Rectal smooth muscle tissue (tissue), 1 donor: ENCODE measurements around the gene SOHLH1.

Source experiments
- H3K27ac ChIP-seq: one replicate; pipeline ENCODE4 v1.7.0; 2013; ENCODE audit warnings: low read depth, low read length, inconsistent platforms
- H3K27me3 ChIP-seq: one replicate; pipeline ENCODE4 v1.7.0; 2013; ENCODE audit warnings: low read length; ENCODE audit not compliant: control insufficient read depth, insufficient read depth
- H3K36me3 ChIP-seq: one replicate; pipeline ENCODE4 v1.7.0; 2013; ENCODE audit warnings: low read length; ENCODE audit not compliant: control insufficient read depth, insufficient read depth
- H3K4me1 ChIP-seq: one replicate; pipeline ENCODE4 v1.7.0; 2013; ENCODE audit warnings: low read length; ENCODE audit not compliant: control insufficient read depth, insufficient read depth
- H3K4me3 ChIP-seq: one replicate; pipeline ENCODE4 v1.7.0; 2013; ENCODE audit warnings: low read length
- H3K9ac ChIP-seq: one replicate; pipeline ENCODE4 v1.7.0; 2013; ENCODE audit warnings: low read length

SOHLH1 gene

GRCh38 chr9:135724186-135724787, 25.0 kb upstream of the SOHLH1 start:
- H3K27me3 ChIP-seq: peaks cover 2% of the 10 kb centered on the region
- H3K4me1 ChIP-seq: no peaks in the 10 kb centered on the region
- H3K36me3 ChIP-seq: no peaks in the 10 kb centered on the region
- no peak overlapping the region for H3K4me3 ChIP-seq
- no peak overlapping the region for H3K27ac ChIP-seq
- no peak overlapping the region for H3K9ac ChIP-seq

DNA sequence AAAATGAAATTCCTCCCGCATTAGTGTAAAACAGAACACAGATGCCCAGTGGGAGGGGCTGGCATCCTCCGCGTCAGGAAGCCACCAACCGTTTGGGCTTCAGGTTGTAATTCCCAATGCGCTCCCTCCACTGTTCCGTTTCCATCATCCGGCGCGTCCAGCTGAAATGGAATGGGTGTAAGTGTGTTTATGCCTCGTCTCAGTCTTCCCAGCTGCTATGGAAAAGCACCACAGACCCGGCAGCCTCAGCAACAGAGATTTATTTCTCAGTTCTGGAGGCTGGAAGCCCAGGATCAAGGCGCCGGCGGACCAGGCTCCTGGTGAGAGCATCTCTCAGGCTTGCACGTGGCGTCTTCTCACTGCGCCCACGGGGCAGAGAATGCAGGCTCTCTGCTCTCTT, 23.1 kb upstream of the SOHLH1 start:
- H3K4me1 ChIP-seq: no peaks in the 10 kb centered on the region
- peaks cover 4% of the 10 kb centered on the region for H3K27me3 ChIP-seq
- H3K36me3 ChIP-seq: no peaks in the 10 kb centered on the region
- H3K27ac ChIP-seq: no peak overlapping the region
- H3K4me3 ChIP-seq: no peak overlapping the region
- H3K9ac ChIP-seq: no peak overlapping the region

GRCh38 chr9:135719472-135719871, 20.2 kb upstream of the SOHLH1 start:
- no peak overlapping the region for H3K27ac ChIP-seq
- H3K27me3 ChIP-seq: peaks cover 9% of the 10 kb centered on the region
- no peaks in the 10 kb centered on the region for H3K36me3 ChIP-seq
- no peak overlapping the region for H3K4me3 ChIP-seq
- H3K4me1 ChIP-seq: no peaks in the 10 kb centered on the region
- H3K9ac ChIP-seq: no peak overlapping the region

DNA sequence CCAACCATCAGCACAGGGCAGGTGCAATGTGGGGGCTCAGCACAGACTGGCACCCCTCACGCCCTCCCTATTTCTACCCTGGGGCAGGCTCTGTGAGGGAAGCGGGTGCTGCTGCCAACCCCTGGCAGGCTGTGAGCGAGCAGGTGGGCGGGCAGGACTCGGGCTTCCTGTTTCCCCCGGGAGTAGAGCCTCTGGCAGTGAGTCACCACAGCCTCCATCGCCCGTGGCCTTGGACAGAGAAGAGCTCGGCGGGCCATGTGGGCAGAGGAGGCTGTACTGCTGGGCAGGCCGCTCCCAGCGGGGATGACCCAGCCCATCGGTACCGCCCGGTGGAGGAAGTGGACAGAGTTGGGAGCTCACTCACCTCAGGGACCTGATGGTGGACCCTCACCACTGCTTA, 19.3 kb upstream of the SOHLH1 start:
- Histone ChIP-seq H3K4me1 (no peaks in the 10 kb centered on the region), H3K36me3 (no peaks in the 10 kb centered on the region), H3K9ac (no peak overlapping the region), H3K27me3 (peaks cover 9% of the 10 kb centered on the region), H3K4me3 (no peak overlapping the region), H3K27ac (no peak overlapping the region)

DNA sequence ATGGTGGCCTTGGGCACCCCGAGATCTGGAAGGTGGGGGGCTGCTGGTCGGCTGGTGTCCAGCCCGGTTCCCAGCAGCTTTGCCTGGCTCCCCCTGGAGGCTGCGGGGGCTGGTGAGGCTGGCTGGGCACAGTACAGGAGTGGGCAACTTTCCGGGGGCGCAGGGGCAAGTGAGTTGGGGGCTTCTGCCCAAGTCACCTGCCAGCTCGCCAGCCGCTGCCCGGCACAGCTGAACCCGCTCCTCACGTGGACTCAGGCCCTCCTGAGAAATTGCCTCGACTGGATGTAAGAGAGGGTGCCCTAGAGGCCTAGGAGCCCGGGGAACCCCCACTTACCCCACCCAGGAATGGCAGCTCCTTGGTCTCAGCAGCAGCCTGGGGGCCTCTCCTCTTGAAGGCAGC, 18.1 kb upstream of the SOHLH1 start:
- H3K4me1 ChIP-seq: no peaks in the 10 kb centered on the region
- no peak overlapping the region for H3K4me3 ChIP-seq
- H3K27me3 ChIP-seq: peaks cover 13% of the 10 kb centered on the region
- no peak overlapping the region for H3K27ac ChIP-seq
- H3K36me3 ChIP-seq: no peaks in the 10 kb centered on the region
- no peak overlapping the region for H3K9ac ChIP-seq

GRCh38 chr9:135716045-135716444, 16.8 kb upstream of the SOHLH1 start:
- Histone ChIP-seq H3K4me1 (no peaks in the 10 kb centered on the region), H3K27me3 (peaks cover 13% of the 10 kb centered on the region), H3K4me3 (no peak overlapping the region), H3K9ac (no peak overlapping the region), H3K36me3 (no peaks in the 10 kb centered on the region), H3K27ac (no peak overlapping the region)

DNA sequence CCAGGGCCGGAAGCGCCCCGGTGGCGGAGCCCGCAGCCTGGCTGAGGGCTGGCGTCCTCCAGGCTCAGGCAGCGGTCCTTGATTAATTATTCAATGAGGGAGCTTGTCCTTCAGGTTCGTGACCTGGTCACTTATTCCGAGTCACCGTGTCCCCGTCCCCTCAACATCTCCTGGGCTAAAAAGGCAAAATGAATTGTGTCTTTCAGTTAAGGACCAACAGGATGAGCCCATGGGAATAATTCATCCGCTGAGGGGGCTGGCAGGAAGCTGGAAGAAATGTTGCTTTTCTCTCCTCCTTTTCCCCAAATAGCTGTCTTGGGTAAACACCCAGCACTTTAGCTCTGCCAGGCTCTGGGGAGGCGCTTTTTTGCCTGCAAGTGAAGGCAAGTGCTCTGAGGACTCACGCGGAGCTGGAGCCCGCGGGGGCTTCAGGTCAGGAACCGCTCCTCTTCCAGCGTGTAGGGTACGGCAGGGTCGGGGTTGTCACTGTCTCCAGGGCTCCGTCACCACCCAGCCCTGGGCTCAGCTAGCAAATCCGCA, 15.8 kb upstream of the SOHLH1 start:
- H3K27ac ChIP-seq: no peak overlapping the region
- peaks cover 13% of the 10 kb centered on the region for H3K27me3 ChIP-seq
- H3K4me3 ChIP-seq: no peak overlapping the region
- H3K9ac ChIP-seq: no peak overlapping the region
- no peaks in the 10 kb centered on the region for H3K4me1 ChIP-seq
- H3K36me3 ChIP-seq: no peaks in the 10 kb centered on the region

- H3K4me1 ChIP-seq: no peaks in the 10 kb centered on the region
- no peak overlapping the region for H3K27ac ChIP-seq
- H3K36me3 ChIP-seq: no peaks in the 10 kb centered on the region
- H3K4me3 ChIP-seq: no peak overlapping the region
- peaks cover 13% of the 10 kb centered on the region for H3K27me3 ChIP-seq
- no peak overlapping the region for H3K9ac ChIP-seq
Measured at GRCh38 chr9:135714242-135715055, 15.2 kb upstream of the SOHLH1 start.

- Histone ChIP-seq H3K27ac (no peak overlapping the region), H3K9ac (no peak overlapping the region), H3K4me1 (no peaks in the 10 kb centered on the region), H3K36me3 (no peaks in the 10 kb centered on the region), H3K4me3 (no peak overlapping the region), H3K27me3 (peaks cover 13% of the 10 kb centered on the region)
Measured at GRCh38 chr9:135712613-135713295, 13.5 kb upstream of the SOHLH1 start.

GRCh38 chr9:135711881-135712280, 12.6 kb upstream of the SOHLH1 start:
- Histone ChIP-seq H3K4me3 (no peak overlapping the region), H3K27ac (no peak overlapping the region), H3K9ac (no peak overlapping the region), H3K4me1 (no peaks in the 10 kb centered on the region), H3K27me3 (peaks cover 10% of the 10 kb centered on the region), H3K36me3 (no peaks in the 10 kb centered on the region)

DNA sequence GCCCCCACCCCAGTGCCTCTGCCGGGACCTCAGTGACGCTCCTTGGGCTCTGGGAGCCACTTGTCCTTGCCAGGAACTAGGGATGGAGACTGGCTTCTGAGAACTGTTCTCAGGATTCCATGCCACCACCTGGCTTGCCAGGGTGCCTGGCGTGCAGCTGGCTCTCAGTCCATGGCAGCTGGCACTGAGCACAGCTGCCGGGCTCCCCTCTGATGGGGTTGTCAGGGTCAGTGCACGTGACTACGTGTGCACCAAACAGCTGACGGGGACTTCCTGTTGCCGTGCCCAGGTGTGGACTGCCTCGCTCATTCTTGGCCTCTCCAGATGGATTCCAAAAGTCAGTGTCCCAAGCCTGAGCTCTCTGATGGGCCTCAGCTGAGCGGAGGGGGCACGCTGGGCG, 12.1 kb upstream of the SOHLH1 start:
- no peak overlapping the region for H3K27ac ChIP-seq
- H3K27me3 ChIP-seq: peaks cover 10% of the 10 kb centered on the region
- H3K4me3 ChIP-seq: no peak overlapping the region
- no peaks in the 10 kb centered on the region for H3K4me1 ChIP-seq
- no peak overlapping the region for H3K9ac ChIP-seq
- no peaks in the 10 kb centered on the region for H3K36me3 ChIP-seq

- no peak overlapping the region for H3K9ac ChIP-seq
- peaks cover 14% of the 10 kb centered on the region for H3K27me3 ChIP-seq
- no peak overlapping the region for H3K4me3 ChIP-seq
- H3K36me3 ChIP-seq: no peaks in the 10 kb centered on the region
- H3K4me1 ChIP-seq: no peaks in the 10 kb centered on the region
- H3K27ac ChIP-seq: no peak overlapping the region
Measured at GRCh38 chr9:135708164-135708563, 8.9 kb upstream of the SOHLH1 start.
